ENCODE measurements around the gene S100A7. TPM values are rescaled to one million over a fixed set of nuclear protein-coding genes. Genes with fewer than 3 reads are reported as not detected.
A peak's percentile ranks its signal among the peaks of the same experiment; 100 is the strongest.
"Not testable (repeated sequence)": the region's sequence is repeated elsewhere in the genome, so short reads cannot be mapped to it uniquely, and the experiment has no call there.

Gene S100A7
- total RNA-seq, 1 experiment from 2014 or later = not detected

DNA sequence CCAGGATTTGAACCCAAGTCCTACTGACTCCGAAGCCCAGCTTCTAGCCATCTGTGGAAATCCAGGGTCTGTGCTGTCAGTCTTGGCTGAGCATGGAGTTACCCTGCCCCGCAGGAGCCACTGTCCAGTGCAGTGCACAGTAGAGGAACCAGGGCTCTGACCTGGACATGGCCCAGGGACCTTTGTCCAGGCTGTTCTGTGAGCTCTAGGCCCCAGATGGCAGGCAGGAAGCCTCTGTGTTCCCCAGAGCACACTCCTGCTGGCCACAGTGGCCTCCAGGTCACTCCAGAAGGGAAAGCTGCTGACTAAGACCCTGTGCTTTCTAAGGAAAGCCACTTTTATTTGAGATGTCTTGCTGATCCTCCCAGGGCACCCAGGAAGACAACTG lies 30.3 kb downstream of the S100A7 start:
- Histone ChIP-seq H3K27me3 (ENCODE audit: control insufficient read depth, insufficient read depth, low read length) (no peaks in the 10 kb centered on the region), H3K36me3 (replicated peaks; ENCODE audit: control insufficient read depth, insufficient read depth, low read length) (no peaks in the 10 kb centered on the region), H3K4me3 (ENCODE audit: insufficient read depth, low read depth, low read length) (no peak overlapping the region)
- DNase-seq = no peak

DNA sequence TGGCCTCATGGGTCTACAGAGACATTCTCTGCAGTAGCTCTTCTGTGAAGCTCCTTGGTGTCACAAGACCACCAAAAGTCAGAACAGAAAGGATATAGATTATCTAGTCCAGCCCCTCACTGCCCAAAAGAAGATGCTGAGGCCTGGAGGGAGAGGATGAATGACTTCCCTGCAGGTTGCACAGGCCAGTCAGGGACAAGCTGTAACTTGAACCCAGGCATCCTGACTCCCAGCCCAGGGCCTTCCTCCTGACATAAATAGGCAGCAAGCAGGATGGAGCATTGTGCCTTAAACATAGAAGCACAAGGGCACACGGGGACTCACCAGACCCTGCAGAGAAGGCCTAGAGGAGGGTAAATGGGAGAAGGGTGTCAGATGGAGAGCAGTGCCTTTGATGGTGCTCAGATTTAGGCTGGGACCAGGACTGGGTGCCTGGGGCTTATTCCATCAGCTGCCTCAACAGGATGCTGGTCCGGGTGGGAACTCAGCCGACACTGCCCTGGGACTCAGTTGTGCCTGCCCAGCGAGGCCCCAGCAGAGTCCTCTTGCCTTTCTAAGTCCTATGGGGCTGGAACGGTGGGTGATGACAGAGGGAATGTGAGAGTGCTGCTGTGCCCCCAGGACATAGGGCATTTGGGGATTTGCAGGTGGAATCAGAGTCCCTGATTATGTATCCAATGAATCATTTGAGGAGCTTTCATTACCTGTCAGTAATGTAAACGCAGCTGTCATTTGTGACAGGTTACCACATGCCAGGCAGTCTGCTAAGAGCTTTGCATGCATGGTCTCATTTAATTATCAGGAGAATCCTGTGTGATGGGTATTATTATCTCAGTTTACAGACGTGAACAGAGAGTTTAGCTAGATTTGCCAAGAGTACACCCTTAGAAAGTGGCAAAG lies 30.9 kb downstream of the S100A7 start:
- no peaks in the 10 kb centered on the region for H3K27me3 ChIP-seq (ENCODE audit: control insufficient read depth, insufficient read depth, low read length)

GRCh38 chr1:153428791-153429190 lies 31.7 kb downstream of the S100A7 start:
- DNase-seq = peak; percentile 67
- Histone ChIP-seq H3K36me3 (replicated peaks; ENCODE audit: control insufficient read depth, insufficient read depth, low read length) (no peaks in the 10 kb centered on the region), H3K27me3 (ENCODE audit: control insufficient read depth, insufficient read depth, low read length) (no peaks in the 10 kb centered on the region), H3K4me3 (ENCODE audit: insufficient read depth, low read depth, low read length) (no peak overlapping the region)

More for the DNA sequence above, 30.9 kb downstream of the S100A7 start:
- Histone ChIP-seq H3K36me3 (replicated peaks; ENCODE audit: control insufficient read depth, insufficient read depth, low read length) (no peaks in the 10 kb centered on the region), H3K4me3 (ENCODE audit: insufficient read depth, low read depth, low read length) (no peak overlapping the region)
- no peak for DNase-seq

DNA sequence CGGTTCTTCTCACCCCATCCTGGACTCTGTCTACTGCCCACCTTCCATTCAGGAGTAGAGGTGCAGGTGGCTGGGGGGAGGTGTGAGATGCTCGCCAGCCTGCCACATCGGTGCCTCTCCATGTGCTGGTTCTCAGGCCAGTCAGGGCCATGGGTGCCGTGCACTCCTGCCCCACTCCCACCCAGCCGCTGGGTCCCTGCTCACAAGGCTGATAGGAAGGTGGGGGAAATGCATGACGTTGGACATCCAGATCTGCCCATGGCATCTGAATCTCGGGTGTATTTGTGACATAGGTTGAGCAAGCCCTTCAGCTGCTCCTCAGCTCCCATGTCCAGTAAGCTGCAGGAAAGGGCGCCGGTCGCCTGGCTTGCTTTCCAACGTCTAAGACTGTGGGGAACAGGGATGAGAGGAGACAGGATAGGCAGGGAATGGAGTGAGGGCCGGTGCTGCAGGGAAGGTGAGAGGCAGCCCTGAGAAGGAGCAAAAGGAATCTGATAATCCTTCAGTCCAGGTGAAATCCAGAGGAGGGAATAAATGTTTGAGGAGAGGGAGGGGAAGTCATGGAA lies 32.3 kb downstream of the S100A7 start:
- DNase-seq = no peak

GRCh38 chr1:153426809-153427208 lies 33.6 kb downstream of the S100A7 start:
- no peaks in the 10 kb centered on the region for H3K36me3 ChIP-seq (replicated peaks; ENCODE audit: control insufficient read depth, insufficient read depth, low read length)
- H3K27me3 ChIP-seq (ENCODE audit: control insufficient read depth, insufficient read depth, low read length) = no peaks in the 10 kb centered on the region
- no peak for DNase-seq
- H3K4me3 ChIP-seq (ENCODE audit: insufficient read depth, low read depth, low read length) = no peak overlapping the region

More for the DNA sequence above, 32.3 kb downstream of the S100A7 start:
- Histone ChIP-seq H3K27me3 (ENCODE audit: control insufficient read depth, insufficient read depth, low read length) (no peaks in the 10 kb centered on the region), H3K4me3 (ENCODE audit: insufficient read depth, low read depth, low read length) (no peak overlapping the region), H3K36me3 (replicated peaks; ENCODE audit: control insufficient read depth, insufficient read depth, low read length) (no peaks in the 10 kb centered on the region)

- Histone ChIP-seq H3K36me3 (replicated peaks; ENCODE audit: control insufficient read depth, insufficient read depth, low read length) (no peaks in the 10 kb centered on the region), H3K27me3 (ENCODE audit: control insufficient read depth, insufficient read depth, low read length) (no peaks in the 10 kb centered on the region), H3K4me3 (ENCODE audit: insufficient read depth, low read depth, low read length) (no peak overlapping the region)
- DNase-seq = peak; percentile 78
Measured at GRCh38 chr1:153422450-153423068, 37.9 kb downstream of the S100A7 start.

GRCh38 chr1:153420306-153420705 lies 40.1 kb downstream of the S100A7 start:
- H3K4me3 ChIP-seq (ENCODE audit: insufficient read depth, low read depth, low read length) = no peak overlapping the region
- no peak for DNase-seq

GRCh38 chr1:153419436-153419793 lies 41.0 kb downstream of the S100A7 start:
- not testable (repeated sequence) for DNase-seq; H3K4me3 ChIP-seq (ENCODE audit: insufficient read depth, low read depth, low read length); H3K36me3 ChIP-seq (replicated peaks; ENCODE audit: control insufficient read depth, insufficient read depth, low read length); H3K27me3 ChIP-seq (ENCODE audit: control insufficient read depth, insufficient read depth, low read length)

More at GRCh38 chr1:153420306-153420705, 40.1 kb downstream of the S100A7 start:
- Histone ChIP-seq H3K36me3 (replicated peaks; ENCODE audit: control insufficient read depth, insufficient read depth, low read length) (no peaks in the 10 kb centered on the region), H3K27me3 (ENCODE audit: control insufficient read depth, insufficient read depth, low read length) (no peaks in the 10 kb centered on the region)

GRCh38 chr1:153418758-153419435 lies 41.6 kb downstream of the S100A7 start:
- H3K4me3 ChIP-seq (ENCODE audit: insufficient read depth, low read depth, low read length); H3K27me3 ChIP-seq (ENCODE audit: control insufficient read depth, insufficient read depth, low read length); H3K36me3 ChIP-seq (replicated peaks; ENCODE audit: control insufficient read depth, insufficient read depth, low read length); DNase-seq: not testable (repeated sequence)

- Histone ChIP-seq H3K36me3 (replicated peaks; ENCODE audit: control insufficient read depth, insufficient read depth, low read length) (no peaks in the 10 kb centered on the region), H3K27me3 (ENCODE audit: control insufficient read depth, insufficient read depth, low read length) (no peaks in the 10 kb centered on the region), H3K4me3 (ENCODE audit: insufficient read depth, low read depth, low read length) (no peak overlapping the region)
- no peak for DNase-seq
Measured at GRCh38 chr1:153417136-153417888, 43.1 kb downstream of the S100A7 start.

GRCh38 chr1:153415850-153416570 lies 44.4 kb downstream of the S100A7 start, which contains the start of gene S100A7A:
TSS of gene S100A7A (plus strand) at chr1:153416520. CDS start at chr1:153418083, 1,563 bp downstream.
- DNase-seq = no peak
- Histone ChIP-seq H3K27me3 (ENCODE audit: control insufficient read depth, insufficient read depth, low read length) (no peaks in the 10 kb centered on the region), H3K4me3 (ENCODE audit: insufficient read depth, low read depth, low read length) (no peak within 1 kb of the TSS), H3K36me3 (replicated peaks; ENCODE audit: control insufficient read depth, insufficient read depth, low read length) (no peaks in the 10 kb centered on the region)

DNA sequence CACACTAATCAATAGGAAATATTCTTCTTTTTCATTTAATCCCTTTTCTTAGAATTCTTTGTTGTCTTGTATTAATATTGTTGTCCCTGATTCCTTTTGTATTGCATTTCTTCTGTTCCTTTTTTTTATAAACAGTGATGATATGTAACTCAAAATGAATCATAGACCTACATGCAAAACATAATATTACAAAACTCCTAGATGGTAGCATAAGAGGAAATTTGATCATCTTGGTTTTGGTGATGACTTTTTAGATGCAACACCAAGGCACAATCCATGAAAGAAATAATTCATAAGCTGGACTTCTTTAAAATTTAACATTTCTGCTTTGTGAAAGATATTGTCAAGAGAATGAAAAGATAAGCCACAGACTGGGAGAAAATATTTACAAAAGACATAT lies 46.5 kb downstream of the S100A7 start:
- DNase-seq; H3K4me3 ChIP-seq (ENCODE audit: insufficient read depth, low read depth, low read length); H3K27me3 ChIP-seq (ENCODE audit: control insufficient read depth, insufficient read depth, low read length); H3K36me3 ChIP-seq (replicated peaks; ENCODE audit: control insufficient read depth, insufficient read depth, low read length): not testable (repeated sequence)
